ENCODE measurements around the gene STARD4. TPM values are rescaled to one million over a fixed set of nuclear protein-coding genes. Genes with fewer than 3 reads are reported as not detected.

Gene STARD4
- total RNA-seq, 4 donors from 2014 or later: 32.2 to 88.1 (median 79.5) TPM

DNA sequence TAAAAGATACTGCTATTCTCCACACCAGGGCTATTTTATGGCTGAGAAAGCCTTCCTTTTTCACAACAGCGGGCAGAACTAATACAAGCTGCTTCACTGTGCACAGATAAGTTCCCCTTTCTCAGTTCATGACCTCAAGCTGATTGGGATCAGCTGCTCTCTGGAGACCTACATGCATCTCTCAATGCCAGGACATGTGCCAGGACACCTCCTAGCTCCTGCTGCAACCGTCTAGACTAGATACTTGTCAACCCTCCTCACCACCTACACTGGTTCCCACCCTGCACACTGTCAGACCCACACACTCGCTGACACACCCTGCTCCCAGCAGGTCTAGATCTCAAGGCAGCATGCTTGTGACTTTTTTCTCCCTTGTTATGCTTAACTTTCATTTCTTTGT, 39.8 kb downstream of the STARD4 start:
- Histone ChIP-seq H3K27me3 (no peaks in the 10 kb centered on the region), H3K36me3 (no peaks in the 10 kb centered on the region), H3K4me3 (no peak overlapping the region), H3K9me3 (no peaks in the 10 kb centered on the region), H3K27ac (no peak overlapping the region), H3K4me1 (no peaks in the 10 kb centered on the region)
- TF ChIP-seq, protein P1, sequence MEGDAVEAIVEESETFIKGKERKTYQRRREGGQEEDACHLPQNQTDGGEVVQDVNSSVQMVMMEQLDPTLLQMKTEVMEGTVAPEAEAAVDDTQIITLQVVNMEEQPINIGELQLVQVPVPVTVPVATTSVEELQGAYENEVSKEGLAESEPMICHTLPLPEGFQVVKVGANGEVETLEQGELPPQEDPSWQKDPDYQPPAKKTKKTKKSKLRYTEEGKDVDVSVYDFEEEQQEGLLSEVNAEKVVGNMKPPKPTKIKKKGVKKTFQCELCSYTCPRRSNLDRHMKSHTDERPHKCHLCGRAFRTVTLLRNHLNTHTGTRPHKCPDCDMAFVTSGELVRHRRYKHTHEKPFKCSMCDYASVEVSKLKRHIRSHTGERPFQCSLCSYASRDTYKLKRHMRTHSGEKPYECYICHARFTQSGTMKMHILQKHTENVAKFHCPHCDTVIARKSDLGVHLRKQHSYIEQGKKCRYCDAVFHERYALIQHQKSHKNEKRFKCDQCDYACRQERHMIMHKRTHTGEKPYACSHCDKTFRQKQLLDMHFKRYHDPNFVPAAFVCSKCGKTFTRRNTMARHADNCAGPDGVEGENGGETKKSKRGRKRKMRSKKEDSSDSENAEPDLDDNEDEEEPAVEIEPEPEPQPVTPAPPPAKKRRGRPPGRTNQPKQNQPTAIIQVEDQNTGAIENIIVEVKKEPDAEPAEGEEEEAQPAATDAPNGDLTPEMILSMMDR (IDR thresholded peaks at IDR 0.05): no peak
- TF ChIP-seq POLR2A (IDR thresholded peaks at IDR 0.05): no peak
- DNase-seq: no peak

DNA sequence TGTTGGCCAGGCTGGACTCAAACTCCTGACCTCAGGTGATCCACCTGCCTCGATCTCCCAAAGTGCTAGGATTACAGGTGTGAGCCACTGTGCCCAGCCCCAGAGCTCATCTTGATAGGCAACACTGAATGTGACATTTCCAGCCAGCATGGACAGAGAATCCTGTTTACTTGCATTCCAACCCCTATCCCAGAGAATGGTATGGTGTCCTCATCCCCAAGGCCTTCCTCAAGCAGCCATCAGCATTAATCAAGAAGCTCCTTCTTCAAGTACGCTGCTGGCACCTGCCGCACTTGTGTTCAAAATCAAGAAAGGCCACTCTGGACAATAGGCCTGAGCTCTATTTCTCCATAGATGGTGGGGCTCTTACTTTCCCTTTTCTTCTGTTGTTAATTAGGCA, 40.2 kb downstream of the STARD4 start:
- Histone ChIP-seq H3K4me3 (no peak overlapping the region), H3K4me1 (no peaks in the 10 kb centered on the region), H3K27me3 (no peaks in the 10 kb centered on the region), H3K27ac (no peak overlapping the region), H3K9me3 (no peaks in the 10 kb centered on the region), H3K36me3 (no peaks in the 10 kb centered on the region)
- TF ChIP-seq, protein P1 (IDR thresholded peaks at IDR 0.05): no peak
- no peak for TF ChIP-seq POLR2A (IDR thresholded peaks at IDR 0.05)
- no peak for DNase-seq

DNA sequence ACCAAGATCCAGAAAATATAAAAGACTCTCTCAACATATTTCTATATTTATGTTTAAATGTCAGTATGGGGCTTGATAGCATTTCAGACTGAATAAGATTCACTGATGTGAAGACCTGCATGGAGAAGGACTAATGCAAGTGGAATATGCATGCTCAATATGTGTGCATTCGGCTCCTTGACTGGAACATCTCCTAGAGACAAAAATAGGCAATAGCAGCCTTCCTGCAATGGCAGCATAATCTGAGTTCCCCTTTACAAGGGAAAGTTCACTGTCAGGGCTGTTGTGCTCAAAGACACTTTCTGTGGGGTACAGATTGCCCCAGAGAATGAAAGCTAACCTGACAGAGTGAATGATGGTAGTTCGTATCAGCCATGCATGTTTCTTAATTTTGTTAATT, 42.4 kb downstream of the STARD4 start:
- Histone ChIP-seq H3K4me1 (no peaks in the 10 kb centered on the region), H3K27me3 (no peaks in the 10 kb centered on the region), H3K4me3 (no peak overlapping the region), H3K27ac (no peak overlapping the region), H3K9me3 (no peaks in the 10 kb centered on the region), H3K36me3 (no peaks in the 10 kb centered on the region)
- TF ChIP-seq, protein P1 (IDR thresholded peaks at IDR 0.05): no peak
- TF ChIP-seq POLR2A (IDR thresholded peaks at IDR 0.05): no peak
- no peak for DNase-seq

DNA sequence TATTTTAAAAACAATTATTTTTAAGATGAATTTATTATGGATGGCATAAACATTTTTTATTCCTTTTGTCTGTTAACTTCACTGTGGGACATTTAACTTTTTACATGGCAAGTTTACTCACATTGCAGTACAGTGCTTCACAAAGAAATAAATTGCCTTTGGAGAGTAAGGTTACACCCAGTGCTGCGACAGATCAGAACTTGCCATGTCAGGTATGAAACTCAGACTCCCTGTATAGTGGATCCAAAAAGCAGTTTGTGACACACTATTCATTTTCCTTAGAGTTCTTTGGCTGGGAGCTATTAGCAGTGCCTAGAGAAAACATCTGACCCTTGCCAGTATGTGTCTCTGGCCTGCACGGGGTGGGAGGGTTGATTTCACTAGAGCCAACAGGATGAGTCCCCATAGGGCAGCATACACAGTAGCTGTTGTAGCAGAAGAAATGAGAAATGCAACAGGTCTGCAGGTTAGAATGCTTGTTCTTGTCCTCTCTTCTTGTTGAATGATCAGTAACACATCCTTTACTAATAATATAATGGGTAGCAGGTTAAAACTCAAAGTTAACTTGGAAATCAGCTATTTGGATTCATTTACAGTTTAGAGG, 42.9 kb downstream of the STARD4 start:
- Histone ChIP-seq H3K27ac (no peak overlapping the region), H3K9me3 (no peaks in the 10 kb centered on the region), H3K27me3 (no peaks in the 10 kb centered on the region), H3K4me1 (no peaks in the 10 kb centered on the region), H3K4me3 (no peak overlapping the region), H3K36me3 (no peaks in the 10 kb centered on the region)
- TF ChIP-seq, protein P1 (IDR thresholded peaks at IDR 0.05): no peak
- no peak for TF ChIP-seq POLR2A (IDR thresholded peaks at IDR 0.05)
- DNase-seq: no peak

DNA sequence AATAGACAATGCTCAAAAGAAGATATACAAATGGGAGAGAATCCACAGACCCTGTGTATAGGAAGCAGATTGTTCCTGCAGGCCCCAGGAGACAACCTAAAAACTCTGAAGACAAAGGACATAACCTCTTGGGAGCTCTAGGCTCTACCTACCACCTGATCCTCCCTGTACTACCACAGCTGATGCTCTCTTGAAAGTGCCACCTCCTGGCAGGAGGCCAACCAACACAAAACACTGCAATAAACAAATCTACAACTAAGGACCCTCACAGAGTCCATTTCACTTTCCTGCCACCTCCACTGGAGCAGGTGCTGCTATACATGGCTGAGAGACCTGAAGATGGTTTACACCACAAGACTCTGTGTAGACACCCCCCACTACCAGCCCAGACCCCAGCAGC, 49.0 kb downstream of the STARD4 start:
- Histone ChIP-seq H3K4me3 (no peak overlapping the region), H3K9me3 (no peaks in the 10 kb centered on the region), H3K36me3 (no peaks in the 10 kb centered on the region), H3K27me3 (no peaks in the 10 kb centered on the region), H3K4me1 (no peaks in the 10 kb centered on the region), H3K27ac (no peak overlapping the region)
- no peak for DNase-seq
- TF ChIP-seq, protein P1 (IDR thresholded peaks at IDR 0.05): no peak
- no peak for TF ChIP-seq POLR2A (IDR thresholded peaks at IDR 0.05)

DNA sequence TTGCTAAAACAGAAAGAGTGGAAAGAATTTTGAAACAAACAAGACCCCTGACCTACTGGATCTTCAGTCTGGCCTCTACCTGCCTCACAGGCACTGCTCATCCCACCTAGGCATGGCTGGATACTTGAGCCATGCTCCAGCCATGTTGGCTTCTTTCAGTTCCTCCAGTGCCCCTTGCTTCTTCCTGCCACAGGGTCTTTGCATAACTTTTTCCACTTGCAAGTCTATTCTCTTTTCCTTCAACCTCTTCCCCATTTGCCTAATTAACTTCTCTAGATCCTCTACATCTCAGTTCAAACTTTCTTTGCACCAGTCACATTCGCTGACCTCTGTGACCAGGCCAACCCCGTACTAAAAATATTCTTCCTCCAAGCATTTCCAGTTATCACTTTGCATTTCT, 50.4 kb downstream of the STARD4 start:
- no peaks in the 10 kb centered on the region for H3K36me3 ChIP-seq
- no peak for TF ChIP-seq POLR2A (IDR thresholded peaks at IDR 0.05)
- TF ChIP-seq, protein P1 (IDR thresholded peaks at IDR 0.05): no peak
- H3K27me3 ChIP-seq: no peaks in the 10 kb centered on the region
- no peak overlapping the region for H3K27ac ChIP-seq
- no peaks in the 10 kb centered on the region for H3K4me1 ChIP-seq
- no peak for DNase-seq
- H3K9me3 ChIP-seq: no peaks in the 10 kb centered on the region
- H3K4me3 ChIP-seq: no peak overlapping the region

All from Peyer's patch (tissue), 4 donors.